ENCODE data around the gene PLAU. TPM values are rescaled to one million over a fixed set of nuclear protein-coding genes. Genes with fewer than 3 reads are reported as not detected.
A peak's percentile ranks its signal among the peaks of the same experiment; 100 is the strongest.

Gene PLAU
- total RNA-seq, 1 experiment from 2014 or later: 8.3 TPM

- Histone ChIP-seq H3K36me3 (ENCODE audit: insufficient read depth, low read length, poor library complexity, severe bottlenecking) (no peaks in the 10 kb centered on the region), H3K9me3 (ENCODE audit: low read depth, low read length, poor library complexity, severe bottlenecking) (no peaks in the 10 kb centered on the region), H3K27me3 (replicated peaks; ENCODE audit: insufficient read depth, low read depth, low read length, poor library complexity) (no peaks in the 10 kb centered on the region), H3K27ac (ENCODE audit: low read depth, low read length, poor library complexity, severe bottlenecking) (no peak overlapping the region), H3K4me1 (ENCODE audit: insufficient read depth, low read length, poor library complexity, severe bottlenecking) (no peaks in the 10 kb centered on the region), H3K4me3 (ENCODE audit: low read depth, low read length, poor library complexity, severe bottlenecking) (no peak overlapping the region)
- CTCF ChIA-PET: no interaction called here
- TF ChIP-seq EZH2 (IDR thresholded peaks at IDR 0.05; ENCODE audit: borderline replicate concordance, low read depth, low read length, poor library complexity, severe bottlenecking): no peak
- TF ChIP-seq CTCF (conservative IDR thresholded peaks at IDR 0.05; ENCODE audit: low read depth, low read length): no peak
- peak; percentile 30 for DNase-seq (ENCODE audit: low spot score)
- BruUV-seq (replicated peaks): no TSS peak
- POLR2A ChIA-PET (ENCODE audit: low non-redundant PET): no interaction called here
- intact Hi-C loops (cut with micrococcal nuclease; ENCODE audit: unreplicated experiment): no loop called here
Observed at GRCh38 chr10:73920089-73920488, 9.2 kb downstream of the PLAU start.

GRCh38 chr10:73922007-73922863 lies 11.3 kb downstream of the PLAU start:
- no peak overlapping the region for H3K4me3 ChIP-seq (ENCODE audit: low read depth, low read length, poor library complexity, severe bottlenecking)
- no peaks in the 10 kb centered on the region for H3K4me1 ChIP-seq (ENCODE audit: insufficient read depth, low read length, poor library complexity, severe bottlenecking)
- no peak for DNase-seq (ENCODE audit: low spot score)
- H3K27ac ChIP-seq (ENCODE audit: low read depth, low read length, poor library complexity, severe bottlenecking): no peak overlapping the region
- ChIA-PET POLR2A (ENCODE audit: low non-redundant PET) (no interaction called here), CTCF (no interaction called here)
- H3K27me3 ChIP-seq (replicated peaks; ENCODE audit: insufficient read depth, low read depth, low read length, poor library complexity): no peaks in the 10 kb centered on the region
- intact Hi-C loops (cut with micrococcal nuclease; ENCODE audit: unreplicated experiment): no loop called here
- no TSS peak for BruUV-seq (replicated peaks)
- TF ChIP-seq EZH2 (IDR thresholded peaks at IDR 0.05; ENCODE audit: borderline replicate concordance, low read depth, low read length, poor library complexity, severe bottlenecking): no peak
- no peak for TF ChIP-seq CTCF (conservative IDR thresholded peaks at IDR 0.05; ENCODE audit: low read depth, low read length)
- no peaks in the 10 kb centered on the region for H3K9me3 ChIP-seq (ENCODE audit: low read depth, low read length, poor library complexity, severe bottlenecking)
- H3K36me3 ChIP-seq (ENCODE audit: insufficient read depth, low read length, poor library complexity, severe bottlenecking): no peaks in the 10 kb centered on the region

- Histone ChIP-seq H3K4me1 (ENCODE audit: insufficient read depth, low read length, poor library complexity, severe bottlenecking) (no peaks in the 10 kb centered on the region), H3K9me3 (ENCODE audit: low read depth, low read length, poor library complexity, severe bottlenecking) (no peaks in the 10 kb centered on the region), H3K4me3 (ENCODE audit: low read depth, low read length, poor library complexity, severe bottlenecking) (no peak overlapping the region), H3K27me3 (replicated peaks; ENCODE audit: insufficient read depth, low read depth, low read length, poor library complexity) (no peaks in the 10 kb centered on the region), H3K36me3 (ENCODE audit: insufficient read depth, low read length, poor library complexity, severe bottlenecking) (no peaks in the 10 kb centered on the region), H3K27ac (ENCODE audit: low read depth, low read length, poor library complexity, severe bottlenecking) (no peak overlapping the region)
- CTCF ChIA-PET: no interaction called here
- intact Hi-C loops (cut with micrococcal nuclease; ENCODE audit: unreplicated experiment): no loop called here
- DNase-seq (ENCODE audit: low spot score): no peak
- BruUV-seq (replicated peaks): no TSS peak
- TF ChIP-seq CTCF (conservative IDR thresholded peaks at IDR 0.05; ENCODE audit: low read depth, low read length) (no peak), EZH2 (IDR thresholded peaks at IDR 0.05; ENCODE audit: borderline replicate concordance, low read depth, low read length, poor library complexity, severe bottlenecking) (no peak)
- POLR2A ChIA-PET (ENCODE audit: low non-redundant PET): no interaction called here
Observed at GRCh38 chr10:73922864-73923133, 11.9 kb downstream of the PLAU start.

Data from A673 (cell line).